Endodermal cell (in vitro differentiated cells): ENCODE data around the gene HSPBAP1. TPM values are rescaled to one million over a fixed set of nuclear protein-coding genes. Genes with fewer than 3 reads are reported as not detected.

ENCODE experiments used
- DNase-seq: peaks from one replicate; pipeline ENCODE4 v3.0.0-alpha.2; 2017
- H3K27ac ChIP-seq: 2 replicates; pipeline ENCODE4 v1.5.1; 2013; ENCODE audit warnings: mild to moderate bottlenecking, low read depth, low read length, moderate library complexity
- H3K27me3 ChIP-seq: 2 replicates; pipeline ENCODE4 v1.6.1; 2013; ENCODE audit warnings: mild to moderate bottlenecking, low read length, moderate library complexity; ENCODE audit not compliant: insufficient read depth, control insufficient read depth, poor library complexity, severe bottlenecking
- H3K36me3 ChIP-seq: 2 replicates; pipeline ENCODE4 v1.7.0; 2013; ENCODE audit warnings: mild to moderate bottlenecking, low read length, moderate library complexity; ENCODE audit not compliant: control insufficient read depth, insufficient read depth
- H3K4me1 ChIP-seq: one replicate; pipeline ENCODE4 v1.7.0; 2013; ENCODE audit warnings: low read length; ENCODE audit not compliant: control insufficient read depth, insufficient read depth
- H3K4me3 ChIP-seq: 2 replicates; pipeline ENCODE4 v1.5.1; 2013; ENCODE audit warnings: mild to moderate bottlenecking, low read length, moderate library complexity
- H3K9ac ChIP-seq: 2 replicates; pipeline ENCODE4 v1.6.1; 2013; ENCODE audit warnings: mild to moderate bottlenecking, low read length, moderate library complexity; ENCODE audit not compliant: poor library complexity, severe bottlenecking; ENCODE audit errors: extremely low read depth
- H3K9me3 ChIP-seq: 2 replicates; pipeline ENCODE4 v1.6.1; 2013; ENCODE audit warnings: mild to moderate bottlenecking, low read length, moderate library complexity; ENCODE audit not compliant: control insufficient read depth
- H3K27ac Mint-ChIP-seq: 2 replicates; pipeline ENCODE4 v1.8.0; 2020; ENCODE audit warnings: mixed read lengths
- H3K27me3 Mint-ChIP-seq: 2 replicates; pipeline ENCODE4 v1.8.0; 2021; ENCODE audit warnings: mild to moderate bottlenecking, mixed read lengths; ENCODE audit not compliant: insufficient read depth
- H3K36me3 Mint-ChIP-seq: 2 replicates; pipeline ENCODE4 v1.8.0; 2020; ENCODE audit warnings: low read depth, mixed read lengths
- H3K4me1 Mint-ChIP-seq: 2 replicates; pipeline ENCODE4 v1.8.0; 2020; ENCODE audit warnings: mixed read lengths
- H3K4me3 Mint-ChIP-seq: 2 replicates; pipeline ENCODE4 v1.8.0; 2020; ENCODE audit warnings: mild to moderate bottlenecking, moderate library complexity, mixed read lengths
- H3K9me3 Mint-ChIP-seq: 2 replicates; pipeline ENCODE4 v1.8.0; 2020; ENCODE audit warnings: mild to moderate bottlenecking, mixed read lengths
- WGBS, 2 experiments: methylation state at CpG; one replicate each; pipeline versions ENCODE4 v1.1.5 to v1.1.7; 2013; ENCODE audit warnings: missing lambda C conversion rate in 2 of 2, mixed read lengths in 1 of 2; ENCODE audit not compliant: insufficient coverage in 1 of 2, insufficient read length in 1 of 2; 5-methylcytosine and 5-hydroxymethylcytosine counted together
- total RNA-seq, 2 donors: library from RNA; stranded (reverse); fragmentation: NEBNext Ultra II Directional in 1 of 2; extraction: Animal tissue kit (Norgen Biotek cat#: 25700) in 1 of 2; gene quantifications; 2 replicates in 1 of 2; 3 replicates in 1 of 2; pipeline ENCODE4 v1.2.1, GENCODE V29; 2021
- TF ChIP-seq, protein P1 (sequence below): fragments of 200-600 bp; sonication (generic); conservative IDR thresholded peaks from 2 replicates; pipeline ENCODE4 v1.5.0; 2021; ENCODE audit warnings: antibody characterized with exemption, mild to moderate bottlenecking

Gene HSPBAP1
- total RNA-seq, 2 donors from 2014 or later, result 8.8 to 9.1 TPM

DNA sequence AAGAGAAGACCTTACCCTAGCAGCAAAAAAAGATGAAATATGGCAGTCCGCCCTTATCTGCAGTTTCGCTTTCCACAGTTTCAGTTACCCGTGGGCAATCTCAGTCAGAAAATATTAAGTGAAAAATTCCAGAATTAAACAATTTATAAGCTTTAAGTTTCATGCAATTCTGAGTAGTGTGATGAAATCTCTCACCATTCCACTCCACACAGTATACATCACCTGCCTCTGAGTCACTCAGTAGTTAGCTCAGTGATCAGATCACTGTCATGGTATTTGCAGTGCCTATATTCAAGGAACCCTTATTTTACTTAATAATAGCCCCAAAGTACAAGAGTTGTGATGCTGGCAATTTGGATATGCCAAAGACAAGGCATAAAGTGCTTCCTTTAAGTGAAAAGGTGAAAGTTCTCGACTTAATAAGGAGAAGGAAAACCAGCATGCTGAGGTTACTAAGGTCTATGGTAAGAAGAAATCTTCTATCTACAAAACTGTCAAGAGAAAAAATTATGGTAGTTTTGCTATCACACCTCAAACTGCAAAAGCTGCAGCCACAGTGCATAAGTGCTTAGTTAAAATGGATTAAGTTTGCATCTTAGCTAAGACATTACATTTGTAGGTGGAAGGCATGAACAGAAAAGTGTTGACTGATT is 48.1 kb downstream of the HSPBAP1 start:
- no peaks in the 10 kb centered on the region for H3K27me3 ChIP-seq
- Mint-ChIP-seq H3K9me3 (peaks cover 26% of the 10 kb centered on the region), H3K27ac (no peak overlapping the region), H3K4me3 (no peak overlapping the region), H3K4me1 (no peaks in the 10 kb centered on the region), H3K27me3 (no peaks in the 10 kb centered on the region), H3K36me3 (peaks cover 56% of the 10 kb centered on the region)
- WGBS, 2 experiments, result 80 to 97% methylated on average over 1 to 4 of the region's 4 CpGs
- TF ChIP-seq, protein P1, sequence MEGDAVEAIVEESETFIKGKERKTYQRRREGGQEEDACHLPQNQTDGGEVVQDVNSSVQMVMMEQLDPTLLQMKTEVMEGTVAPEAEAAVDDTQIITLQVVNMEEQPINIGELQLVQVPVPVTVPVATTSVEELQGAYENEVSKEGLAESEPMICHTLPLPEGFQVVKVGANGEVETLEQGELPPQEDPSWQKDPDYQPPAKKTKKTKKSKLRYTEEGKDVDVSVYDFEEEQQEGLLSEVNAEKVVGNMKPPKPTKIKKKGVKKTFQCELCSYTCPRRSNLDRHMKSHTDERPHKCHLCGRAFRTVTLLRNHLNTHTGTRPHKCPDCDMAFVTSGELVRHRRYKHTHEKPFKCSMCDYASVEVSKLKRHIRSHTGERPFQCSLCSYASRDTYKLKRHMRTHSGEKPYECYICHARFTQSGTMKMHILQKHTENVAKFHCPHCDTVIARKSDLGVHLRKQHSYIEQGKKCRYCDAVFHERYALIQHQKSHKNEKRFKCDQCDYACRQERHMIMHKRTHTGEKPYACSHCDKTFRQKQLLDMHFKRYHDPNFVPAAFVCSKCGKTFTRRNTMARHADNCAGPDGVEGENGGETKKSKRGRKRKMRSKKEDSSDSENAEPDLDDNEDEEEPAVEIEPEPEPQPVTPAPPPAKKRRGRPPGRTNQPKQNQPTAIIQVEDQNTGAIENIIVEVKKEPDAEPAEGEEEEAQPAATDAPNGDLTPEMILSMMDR, result no peak
- no peak overlapping the region for H3K4me3 ChIP-seq
- H3K27ac ChIP-seq, result no peak overlapping the region
- no peaks in the 10 kb centered on the region for H3K4me1 ChIP-seq
- peaks cover 18% of the 10 kb centered on the region for H3K9me3 ChIP-seq
- DNase-seq, result no peak
- no peak overlapping the region for H3K9ac ChIP-seq
- H3K36me3 ChIP-seq, result peaks cover 25% of the 10 kb centered on the region

DNA sequence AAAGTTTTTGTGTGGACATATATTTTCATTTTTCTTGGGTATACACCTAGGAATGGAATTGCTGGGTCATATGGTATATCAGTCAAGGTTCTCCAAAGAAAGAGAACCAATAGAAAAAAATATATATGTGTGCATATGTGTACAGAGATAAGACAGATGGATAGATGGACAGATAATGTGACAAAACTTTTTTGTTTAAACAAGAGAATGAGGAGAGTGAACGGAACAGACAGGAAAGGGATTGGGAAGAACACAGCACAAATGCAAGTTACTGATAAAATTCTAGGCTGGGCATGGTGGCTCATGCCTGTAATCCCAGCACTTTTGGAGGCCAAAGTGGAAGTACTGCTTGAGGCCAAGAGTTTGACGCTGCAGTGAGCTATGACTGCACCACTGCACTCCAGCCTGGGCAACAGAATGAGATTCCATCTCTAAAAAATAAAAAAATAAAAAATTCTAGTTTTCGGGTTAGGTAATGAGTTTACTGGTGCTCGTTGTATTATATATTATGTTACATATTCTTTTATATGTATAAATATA is 50.0 kb downstream of the HSPBAP1 start:
- TF ChIP-seq, protein P1, result no peak
- DNase-seq, result no peak
- H3K9me3 Mint-ChIP-seq, result peaks cover 25% of the 10 kb centered on the region
- no peak overlapping the region for H3K27ac Mint-ChIP-seq
- H3K27me3 Mint-ChIP-seq, result no peaks in the 10 kb centered on the region
- H3K4me3 ChIP-seq, result no peak overlapping the region
- no peak overlapping the region for H3K27ac ChIP-seq
- peaks cover 17% of the 10 kb centered on the region for H3K9me3 ChIP-seq
- no peaks in the 10 kb centered on the region for H3K4me1 ChIP-seq
- H3K36me3 ChIP-seq, result peaks cover 39% of the 10 kb centered on the region
- no peak overlapping the region for H3K4me3 Mint-ChIP-seq
- no peaks in the 10 kb centered on the region for H3K27me3 ChIP-seq
- H3K36me3 Mint-ChIP-seq, result peaks cover 67% of the 10 kb centered on the region
- no peaks in the 10 kb centered on the region for H3K4me1 Mint-ChIP-seq
- WGBS, 2 experiments, result 93 to 94% methylated on average over 1 to 2 of the region's 4 CpGs
- no peak overlapping the region for H3K9ac ChIP-seq

DNA sequence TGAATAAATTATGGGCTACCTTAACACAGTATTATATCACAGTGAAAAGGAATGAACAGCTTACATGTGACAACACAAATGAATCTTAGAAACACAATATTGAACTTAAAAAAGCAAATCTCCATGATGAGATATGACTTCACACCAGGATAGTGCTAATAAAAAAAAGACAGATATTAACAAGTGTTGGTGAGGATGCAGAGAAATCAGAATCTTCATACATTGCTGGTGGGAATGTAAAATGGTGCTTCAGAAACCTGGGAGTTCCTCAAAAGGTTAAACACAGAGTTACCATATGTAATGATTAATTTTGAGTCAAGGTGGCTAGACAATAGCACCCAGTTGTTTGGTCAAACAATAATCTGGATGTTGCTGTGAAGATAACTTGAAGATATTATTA is 51.4 kb downstream of the HSPBAP1 start:
- Histone ChIP-seq H3K36me3 (peaks cover 35% of the 10 kb centered on the region), H3K27me3 (no peaks in the 10 kb centered on the region), H3K27ac (no peak overlapping the region), H3K9me3 (peaks cover 13% of the 10 kb centered on the region), H3K4me3 (no peak overlapping the region), H3K9ac (no peak overlapping the region), H3K4me1 (no peaks in the 10 kb centered on the region)
- no peaks in the 10 kb centered on the region for H3K4me1 Mint-ChIP-seq
- no peaks in the 10 kb centered on the region for H3K27me3 Mint-ChIP-seq
- DNase-seq, result no peak
- peaks cover 64% of the 10 kb centered on the region for H3K36me3 Mint-ChIP-seq
- H3K27ac Mint-ChIP-seq, result no peak overlapping the region
- H3K9me3 Mint-ChIP-seq, result peaks cover 20% of the 10 kb centered on the region
- no peak overlapping the region for H3K4me3 Mint-ChIP-seq
- TF ChIP-seq, protein P1, result no peak
